VCaP (cell line): Measurements from ENCODE around the gene SIPA1L2.

Source experiments
- H3K27ac ChIP-seq: fragments of 450-650 bp; 2 replicates; pipeline ENCODE4 v1.5.1; 2017
- CTCF ChIP-seq: fragments of 450-650 bp; conservative IDR thresholded peaks from 2 replicates; pipeline ENCODE4 v1.5.1; 2017; ENCODE audit warnings: mild to moderate bottlenecking, moderate library complexity

Gene SIPA1L2

GRCh38 chr1:232602622-232603021 is 27.3 kb downstream of the SIPA1L2 start:
- TF ChIP-seq CTCF, result no peak
- no peak overlapping the region for H3K27ac ChIP-seq

- no peak overlapping the region for H3K27ac ChIP-seq
- TF ChIP-seq CTCF, result no peak
Observed at GRCh38 chr1:232600424-232601258, 29.3 kb downstream of the SIPA1L2 start.

- H3K27ac ChIP-seq, result no peak overlapping the region
- TF ChIP-seq CTCF, result no peak
Observed at GRCh38 chr1:232599178-232600041, 30.5 kb downstream of the SIPA1L2 start.

- no peak for TF ChIP-seq CTCF
- no peak overlapping the region for H3K27ac ChIP-seq
Observed at GRCh38 chr1:232598837-232599177, 31.1 kb downstream of the SIPA1L2 start.

GRCh38 chr1:232598133-232598532 is 31.8 kb downstream of the SIPA1L2 start:
- peak overlapping the region; percentile 23; the same call in 1 of the 2 replicates for H3K27ac ChIP-seq
- TF ChIP-seq CTCF, result no peak

- TF ChIP-seq CTCF, result no peak
- H3K27ac ChIP-seq, result peak overlapping the region; percentile 23; the same call in 1 of the 2 replicates
Observed at GRCh38 chr1:232597721-232598120, 32.2 kb downstream of the SIPA1L2 start.

- H3K27ac ChIP-seq, result no peak overlapping the region
- TF ChIP-seq CTCF, result no peak
Observed at GRCh38 chr1:232596666-232597303, 33.1 kb downstream of the SIPA1L2 start.
